Measurements from ENCODE around the gene CCDC39.

CCDC39 gene

DNA sequence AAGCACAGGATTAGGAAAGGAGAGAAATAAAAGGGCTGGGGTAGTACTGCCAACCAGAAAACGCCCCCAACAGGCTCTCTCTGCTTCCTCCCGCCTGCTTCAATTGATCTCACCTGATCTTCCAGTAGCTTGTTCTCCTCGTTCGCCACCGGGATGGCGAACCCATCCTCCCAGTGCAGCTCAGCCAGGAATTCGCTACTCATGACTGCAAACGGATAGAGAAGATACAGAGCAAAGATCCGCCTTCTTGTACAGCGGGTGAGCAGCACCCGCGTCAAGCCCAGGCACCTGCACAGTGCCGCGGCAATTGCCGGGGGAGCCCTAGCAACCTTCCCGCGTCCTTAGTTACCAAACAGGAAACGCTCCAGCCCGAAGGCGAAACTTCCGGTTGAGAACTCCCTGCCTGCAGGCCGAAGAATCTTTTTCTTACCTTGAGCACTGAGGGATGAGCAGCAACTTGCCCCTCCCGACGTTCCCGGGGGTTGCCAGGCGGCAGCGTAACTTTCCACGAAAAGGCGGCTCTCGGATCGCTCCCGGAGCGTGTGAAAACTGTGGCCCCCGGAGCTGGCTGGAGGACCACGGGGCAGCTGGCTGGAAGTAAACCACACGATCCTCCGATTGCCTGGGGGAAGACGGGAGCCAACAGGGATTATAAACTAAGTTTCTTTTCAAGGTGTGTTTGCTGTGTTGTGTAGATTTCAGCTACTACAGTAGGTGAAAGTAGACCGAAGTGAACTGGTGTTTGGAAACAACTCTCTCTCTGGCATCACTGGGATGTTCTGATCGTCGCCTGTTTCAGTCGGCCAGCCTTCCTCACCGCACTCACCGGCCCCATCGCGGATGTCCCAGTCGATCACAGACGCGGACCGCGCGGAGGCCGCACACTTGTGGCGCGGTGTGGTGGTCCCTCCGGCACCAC is at the start of gene CCDC39:
TSS of gene CCDC39 (minus strand) at position 312 of the 919 bp plus-strand sequence. CDS start at position 203, 109 bp downstream.
- ChIA-PET CTCF (interaction anchor here (0.7 to 0.9 kb wide), 2 partner anchors 16 to 41 kb away, joined by 3 to 4 read pairs; no protein-coding TSS in a partner anchor), POLR2A (interaction anchor here (0.5 kb wide), 1 partner anchor 87 kb away, joined by 3 read pairs; no protein-coding TSS in a partner anchor)
- Histone ChIP-seq H3K9me3 (ENCODE audit: control insufficient read depth, insufficient read depth, low read depth, low read length) (no peaks in the 10 kb centered on the region), H3K4me1 (ENCODE audit: control insufficient read depth, insufficient read depth, low read length) (0 out of 2 replicates have a peak, but pooled peaks cover 2% of the 10 kb centered on the region), H3K27ac (ENCODE audit: extremely low read depth, low read depth, low read length) (peak within 1 kb of the TSS; percentile 21; the same call in 1 of the 2 replicates), H3K4me3 (ENCODE audit: low read depth, low read length) (peak within 1 kb of the TSS; percentile 59), H3K36me3 (ENCODE audit: control insufficient read depth in 2 of 2, insufficient read depth in 1 of 2, low read length in 2 of 2) (no peaks in the 10 kb centered on the region)
- TF ChIP-seq HOXD13 (CRISPR knock-in tag; IDR thresholded peaks at IDR 0.05; ENCODE audit: borderline replicate concordance) (no peak), ZNF791 (tag by site-specific recombination; IDR thresholded peaks at IDR 0.05) (no peak), SP3 (tag by site-specific recombination; IDR thresholded peaks at IDR 0.05) (no peak), ZNF140 (tag by site-specific recombination; IDR thresholded peaks at IDR 0.05) (no peak), ZNF785 (tag by site-specific recombination; IDR thresholded peaks at IDR 0.05) (no peak), ZNF558 (tag by site-specific recombination; IDR thresholded peaks at IDR 0.05) (no peak), REST (tag by site-specific recombination; IDR thresholded peaks at IDR 0.05) (no peak), ZNF26 (tag by site-specific recombination; IDR thresholded peaks at IDR 0.05) (no peak), ZNF596 (tag by site-specific recombination; IDR thresholded peaks at IDR 0.05) (no peak), ZNF830 (tag by site-specific recombination; IDR thresholded peaks at IDR 0.05; ENCODE audit: low read depth) (no peak), ZNF580 (tag by site-specific recombination; IDR thresholded peaks at IDR 0.05) (peak; percentile 88), ZNF76 (tag by site-specific recombination; IDR thresholded peaks at IDR 0.05; ENCODE audit: borderline replicate concordance, low read depth) (peak; percentile 30; the same call in 1 of the 2 replicates), KLF16 (tag by site-specific recombination; IDR thresholded peaks at IDR 0.05) (no peak), ZNF335 (tag by site-specific recombination; conservative IDR thresholded peaks at IDR 0.05) (peak; percentile 92), ZNF561 (tag by site-specific recombination; IDR thresholded peaks at IDR 0.05; ENCODE audit: borderline replicate concordance) (no peak), ZNF473 (tag by site-specific recombination; IDR thresholded peaks at IDR 0.05) (no peak), ZNF354C (tag by site-specific recombination; IDR thresholded peaks at IDR 0.05; ENCODE audit: borderline replicate concordance, low read depth) (no peak), ZNF146 (tag by site-specific recombination; IDR thresholded peaks at IDR 0.05) (no peak), KLF8 (tag by site-specific recombination; IDR thresholded peaks at IDR 0.05) (no peak), OSR2 (tag by site-specific recombination; IDR thresholded peaks at IDR 0.05) (no peak), ZNF274 (IDR thresholded peaks at IDR 0.05; ENCODE audit: low read length) (no peak), ZNF274 (tag by site-specific recombination; IDR thresholded peaks at IDR 0.05; ENCODE audit: borderline replicate concordance) (no peak), ZNF211 (tag by site-specific recombination; IDR thresholded peaks at IDR 0.05; ENCODE audit: low read depth) (no peak), ZNF175 (tag by site-specific recombination; IDR thresholded peaks at IDR 0.05) (no peak), ZNF449 (tag by site-specific recombination; IDR thresholded peaks at IDR 0.05) (0 out of 2 replicates have a peak, but pooled peaks have one; percentile 21)
- TF ChIP-seq, protein P1, sequence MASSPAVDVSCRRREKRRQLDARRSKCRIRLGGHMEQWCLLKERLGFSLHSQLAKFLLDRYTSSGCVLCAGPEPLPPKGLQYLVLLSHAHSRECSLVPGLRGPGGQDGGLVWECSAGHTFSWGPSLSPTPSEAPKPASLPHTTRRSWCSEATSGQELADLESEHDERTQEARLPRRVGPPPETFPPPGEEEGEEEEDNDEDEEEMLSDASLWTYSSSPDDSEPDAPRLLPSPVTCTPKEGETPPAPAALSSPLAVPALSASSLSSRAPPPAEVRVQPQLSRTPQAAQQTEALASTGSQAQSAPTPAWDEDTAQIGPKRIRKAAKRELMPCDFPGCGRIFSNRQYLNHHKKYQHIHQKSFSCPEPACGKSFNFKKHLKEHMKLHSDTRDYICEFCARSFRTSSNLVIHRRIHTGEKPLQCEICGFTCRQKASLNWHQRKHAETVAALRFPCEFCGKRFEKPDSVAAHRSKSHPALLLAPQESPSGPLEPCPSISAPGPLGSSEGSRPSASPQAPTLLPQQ (tag by site-specific recombination; IDR thresholded peaks at IDR 0.05) = no peak
- TF ChIP-seq, protein P2, sequence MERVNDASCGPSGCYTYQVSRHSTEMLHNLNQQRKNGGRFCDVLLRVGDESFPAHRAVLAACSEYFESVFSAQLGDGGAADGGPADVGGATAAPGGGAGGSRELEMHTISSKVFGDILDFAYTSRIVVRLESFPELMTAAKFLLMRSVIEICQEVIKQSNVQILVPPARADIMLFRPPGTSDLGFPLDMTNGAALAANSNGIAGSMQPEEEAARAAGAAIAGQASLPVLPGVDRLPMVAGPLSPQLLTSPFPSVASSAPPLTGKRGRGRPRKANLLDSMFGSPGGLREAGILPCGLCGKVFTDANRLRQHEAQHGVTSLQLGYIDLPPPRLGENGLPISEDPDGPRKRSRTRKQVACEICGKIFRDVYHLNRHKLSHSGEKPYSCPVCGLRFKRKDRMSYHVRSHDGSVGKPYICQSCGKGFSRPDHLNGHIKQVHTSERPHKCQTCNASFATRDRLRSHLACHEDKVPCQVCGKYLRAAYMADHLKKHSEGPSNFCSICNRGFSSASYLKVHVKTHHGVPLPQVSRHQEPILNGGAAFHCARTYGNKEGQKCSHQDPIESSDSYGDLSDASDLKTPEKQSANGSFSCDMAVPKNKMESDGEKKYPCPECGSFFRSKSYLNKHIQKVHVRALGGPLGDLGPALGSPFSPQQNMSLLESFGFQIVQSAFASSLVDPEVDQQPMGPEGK (tag by site-specific recombination; IDR thresholded peaks at IDR 0.05) = peak; percentile 10; the same call in 1 of the 2 replicates

All from HEK293 (cell line).